Osteoblast (primary cell): ENCODE data around the gene PARD3. TPM values are rescaled to one million over a fixed set of nuclear protein-coding genes. Genes with fewer than 3 reads are reported as not detected.
A peak's percentile ranks its signal among the peaks of the same experiment; 100 is the strongest.
"Not testable (repeated sequence)": the region's sequence is repeated elsewhere in the genome, so short reads cannot be mapped to it uniquely, and the experiment has no call there.

Experiments
- DNase-seq: peaks from one replicate; pipeline ENCODE4 v3.0.0; 2011; ENCODE audit warnings: low spot score, mixed read lengths; ENCODE audit not compliant: insufficient read length; ENCODE audit errors: missing footprints
- H2AFZ ChIP-seq: 2 replicates; pipeline ENCODE4 v1.6.0; 2011; ENCODE audit warnings: mild to moderate bottlenecking, low read length
- H3K27ac ChIP-seq: 2 replicates; pipeline ENCODE4 v1.5.1; 2011; ENCODE audit warnings: mild to moderate bottlenecking, low read depth, low read length, moderate library complexity
- H3K27me3 ChIP-seq: 2 replicates; pipeline ENCODE4 v1.6.0; 2012; ENCODE audit warnings: mild to moderate bottlenecking, control low read depth, inconsistent platforms, low read length, moderate library complexity; ENCODE audit not compliant: insufficient read depth
- H3K36me3 ChIP-seq: 2 replicates; pipeline ENCODE4 v1.5.1; 2011; ENCODE audit warnings: mild to moderate bottlenecking, low read length, control low read depth, moderate library complexity; ENCODE audit not compliant: insufficient read depth
- H3K4me1 ChIP-seq: 2 replicates; pipeline ENCODE4 v1.5.1; 2011; ENCODE audit warnings: mild to moderate bottlenecking, low read length, control low read depth, moderate library complexity; ENCODE audit not compliant: insufficient read depth
- H3K4me2 ChIP-seq: 2 replicates; pipeline ENCODE4 v1.6.0; 2011; ENCODE audit warnings: mild to moderate bottlenecking, low read length; ENCODE audit not compliant: insufficient read depth
- H3K4me3 ChIP-seq: fragments of 200-600 bp; sonication (generic); 3 replicates; pipeline ENCODE4 v1.5.1; 2012; ENCODE audit warnings: mild to moderate bottlenecking, low read length, inconsistent platforms; ENCODE audit not compliant: insufficient read depth
- H3K79me2 ChIP-seq: 2 replicates; pipeline ENCODE4 v1.6.0; 2012; ENCODE audit warnings: mild to moderate bottlenecking, low read length, control low read depth, inconsistent platforms; ENCODE audit not compliant: insufficient read depth
- H3K9me3 ChIP-seq: 2 replicates; pipeline ENCODE4 v1.5.1; 2011; ENCODE audit warnings: low read depth, low read length, control low read depth
- H4K20me1 ChIP-seq: 2 replicates; pipeline ENCODE4 v1.6.0; 2012; ENCODE audit warnings: mild to moderate bottlenecking, low read length, control low read depth; ENCODE audit not compliant: insufficient read depth
- CTCF ChIP-seq: IDR thresholded peaks from 2 replicates; pipeline ENCODE4 v1.5.1; 2011; ENCODE audit warnings: mild to moderate bottlenecking, low read depth, low read length, moderate library complexity; ENCODE audit errors: extremely low read depth
- total RNA-seq: library from RNA; depleted of rRNA; stranded (reverse); fragments of >200 nt; gene quantifications from 2 replicates; pipeline ENCODE4 v1.2.3, GENCODE V29; 2012

PARD3 gene
- total RNA-seq, 1 donor, result 71.7 TPM

DNA sequence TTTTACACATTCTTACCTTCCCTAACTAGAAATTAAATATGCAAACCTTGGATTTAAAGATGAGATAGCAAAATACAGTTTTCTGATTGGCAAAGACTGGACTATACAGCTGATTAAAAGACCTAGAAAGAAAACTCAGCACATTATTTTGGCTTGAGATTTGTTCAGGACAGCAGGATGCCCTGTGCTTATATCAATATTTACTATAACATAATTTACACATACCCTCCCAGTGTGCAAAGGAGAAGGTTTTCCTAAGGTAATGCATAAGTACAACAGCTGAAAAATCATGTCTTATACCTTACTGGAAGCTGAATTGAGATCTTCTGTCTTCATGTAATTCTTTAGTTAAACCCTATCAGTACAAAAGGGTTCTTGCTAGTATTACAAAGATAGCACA is 458.6 kb downstream of the PARD3 start:
- Histone ChIP-seq H3K4me1 (no peaks in the 10 kb centered on the region), H3K36me3 (no peaks in the 10 kb centered on the region), H3K4me3 (no peak overlapping the region), H3K27me3 (no peaks in the 10 kb centered on the region), H4K20me1 (no peaks in the 10 kb centered on the region), H3K4me2 (no peak overlapping the region), H3K79me2 (no peaks in the 10 kb centered on the region), H2AFZ (no peak overlapping the region), H3K27ac (no peak overlapping the region), H3K9me3 (no peaks in the 10 kb centered on the region)
- TF ChIP-seq CTCF, result no peak
- no peak for DNase-seq

GRCh38 chr10:34353530-34353929 is 461.6 kb downstream of the PARD3 start:
- H3K4me1 ChIP-seq, H3K27me3 ChIP-seq, H3K4me3 ChIP-seq, H3K27ac ChIP-seq, H3K36me3 ChIP-seq, H2AFZ ChIP-seq, H4K20me1 ChIP-seq, H3K79me2 ChIP-seq, H3K4me2 ChIP-seq, H3K9me3 ChIP-seq: not testable (repeated sequence)
- DNase-seq, result peak; percentile 75

DNA sequence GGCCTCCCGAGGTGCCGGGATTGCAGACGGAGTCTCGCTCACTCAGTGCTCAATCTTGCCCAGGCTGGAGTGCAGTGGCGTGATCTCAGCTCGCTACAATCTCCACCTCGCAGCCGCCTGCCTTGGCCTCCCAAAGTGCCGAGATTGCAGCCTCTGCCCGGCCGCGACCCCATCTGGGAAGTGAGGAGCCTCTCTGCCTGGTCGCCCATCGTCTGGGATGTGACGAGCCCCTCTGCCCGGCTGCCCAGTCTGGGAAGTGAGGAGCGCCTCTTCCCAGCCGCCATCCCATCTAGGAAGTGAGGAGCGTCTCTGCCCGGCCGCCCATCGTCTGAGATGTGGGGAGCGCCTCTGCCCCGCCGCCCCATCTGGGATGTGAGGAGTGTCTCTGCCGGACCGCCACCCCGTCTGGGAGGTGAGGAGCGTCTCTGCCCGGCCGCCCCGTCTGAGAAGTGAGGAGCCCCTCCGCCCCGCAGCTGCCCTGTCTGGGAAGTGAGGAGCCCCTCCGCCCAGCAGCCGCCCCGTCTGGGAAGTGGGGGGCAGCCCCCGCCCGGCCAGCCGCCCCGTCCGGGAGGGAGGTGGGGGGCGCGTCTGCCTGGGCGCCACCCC is 462.4 kb downstream of the PARD3 start:
- H3K4me3 ChIP-seq, H2AFZ ChIP-seq, H3K27ac ChIP-seq, DNase-seq, H3K27me3 ChIP-seq, H3K4me2 ChIP-seq, H3K4me1 ChIP-seq, H4K20me1 ChIP-seq, H3K79me2 ChIP-seq, H3K36me3 ChIP-seq, H3K9me3 ChIP-seq: not testable (repeated sequence)

GRCh38 chr10:34351161-34351560 is 463.9 kb downstream of the PARD3 start:
- Histone ChIP-seq H3K4me1 (no peaks in the 10 kb centered on the region), H3K4me2 (no peak overlapping the region), H2AFZ (no peak overlapping the region), H4K20me1 (no peaks in the 10 kb centered on the region), H3K27me3 (no peaks in the 10 kb centered on the region), H3K36me3 (no peaks in the 10 kb centered on the region), H3K27ac (no peak overlapping the region), H3K9me3 (no peaks in the 10 kb centered on the region), H3K4me3 (no peak overlapping the region), H3K79me2 (no peaks in the 10 kb centered on the region)
- DNase-seq, result peak; percentile 52
- TF ChIP-seq CTCF, result no peak

DNA sequence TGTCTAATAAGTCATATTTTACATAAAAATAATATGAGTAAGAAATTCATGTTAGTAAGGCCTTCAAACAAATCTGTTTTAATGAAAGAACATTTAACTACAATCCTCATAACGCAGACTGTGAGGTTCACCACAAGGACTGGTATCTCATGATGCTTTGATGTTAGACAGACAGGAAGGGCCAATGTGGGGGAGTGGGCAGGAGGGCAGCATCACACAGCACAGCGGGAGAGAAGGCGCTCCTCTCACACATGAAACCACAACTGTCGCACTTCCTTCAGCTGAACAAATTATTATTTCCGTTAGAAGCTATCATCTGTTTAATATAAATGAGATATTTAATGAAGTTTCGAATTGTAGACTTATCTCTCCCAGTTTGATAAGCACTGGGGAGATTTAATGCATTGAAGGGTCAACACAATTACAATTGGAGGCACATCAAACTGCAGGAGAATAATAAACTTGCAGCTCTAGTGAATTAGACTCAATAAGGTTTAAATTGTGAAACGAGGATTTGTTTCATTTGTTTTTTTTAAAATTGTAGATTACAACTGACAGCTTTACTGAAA is 466.1 kb downstream of the PARD3 start:
- no peak overlapping the region for H3K4me3 ChIP-seq
- H3K27me3 ChIP-seq, result no peaks in the 10 kb centered on the region
- no peak for DNase-seq
- no peaks in the 10 kb centered on the region for H3K36me3 ChIP-seq
- H3K4me1 ChIP-seq, result peaks cover 11% of the 10 kb centered on the region
- no peak overlapping the region for H3K27ac ChIP-seq
- no peaks in the 10 kb centered on the region for H3K79me2 ChIP-seq
- no peak overlapping the region for H2AFZ ChIP-seq
- no peak overlapping the region for H3K4me2 ChIP-seq
- no peaks in the 10 kb centered on the region for H3K9me3 ChIP-seq
- TF ChIP-seq CTCF, result no peak
- H4K20me1 ChIP-seq, result no peaks in the 10 kb centered on the region
